CD4-positive, alpha-beta T cell (primary cell): ENCODE data around the gene RAP1GAP2. TPM values are rescaled to one million over a fixed set of nuclear protein-coding genes. Genes with fewer than 3 reads are reported as not detected.

Experiments used
- ATAC-seq: fragments of 200-7000 bp; cut with Tn5 transposase; one replicate; pipeline ENCODE4 v1.10.0; 2022; ENCODE audit warnings: mild to moderate bottlenecking; ENCODE audit not compliant: poor library complexity
- CTCF ChIA-PET: fragments of 350-600 bp; sonication (Branson Sonifier 250); formaldehyde crosslinking; loops from one replicate; lab custom pipeline; 2021; ENCODE audit warnings: antibody characterized with exemption, inconsistent platforms; lab: Charles Lee
- POLR2A ChIA-PET: fragments of 350-600 bp; sonication (Branson Sonifier 250); formaldehyde crosslinking; loops from one replicate; lab custom pipeline; 2021; ENCODE audit warnings: antibody characterized with exemption, inconsistent platforms; lab: Charles Lee
- DNase-seq, 14 experiments: peaks; one replicate each; pipeline ENCODE4 v3.0.0-alpha.2; 2013 to 2020; ENCODE audit warnings: mixed read lengths in 2 of 14
- H3K27ac ChIP-seq, 2 donors: one replicate each; pipeline versions ENCODE4 v1.5.1 to v1.7.0; 2013; ENCODE audit warnings: low read length in 2 of 2, low read depth in 1 of 2, mild to moderate bottlenecking in 1 of 2
- H3K27me3 ChIP-seq, 2 experiments: 1 replicate in 1 of 2; 2 replicates in 1 of 2; pipeline versions ENCODE4 v1.6.1 to v1.7.0; 2013; ENCODE audit warnings: low read length in 2 of 2, control low read depth in 1 of 2, mild to moderate bottlenecking in 1 of 2, moderate library complexity in 1 of 2; ENCODE audit not compliant: insufficient read depth in 2 of 2, control insufficient read depth in 1 of 2
- H3K36me3 ChIP-seq: one replicate; pipeline ENCODE4 v1.6.1; 2013; ENCODE audit warnings: low read length, control low read depth; ENCODE audit not compliant: insufficient read depth
- H3K4me1 ChIP-seq: one replicate; pipeline ENCODE4 v1.6.1; 2013; ENCODE audit warnings: low read length, control low read depth; ENCODE audit not compliant: insufficient read depth
- H3K4me3 ChIP-seq: one replicate; pipeline ENCODE4 v1.5.1; 2013; ENCODE audit warnings: mild to moderate bottlenecking, low read length, moderate library complexity
- H3K9me3 ChIP-seq, 2 experiments: 1 replicate in 1 of 2; 2 replicates in 1 of 2; pipeline versions ENCODE4 v1.6.1 to v1.7.0; 2013; ENCODE audit warnings: low read length in 2 of 2, mild to moderate bottlenecking in 2 of 2, control low read depth in 1 of 2, moderate library complexity in 1 of 2; ENCODE audit not compliant: control insufficient read depth in 1 of 2, insufficient read depth in 1 of 2
- H3K27ac Mint-ChIP-seq: one replicate; pipeline ENCODE4 v1.8.0; 2020; ENCODE audit warnings: mixed read lengths
- H3K27me3 Mint-ChIP-seq: one replicate; pipeline ENCODE4 v1.8.0; 2021; ENCODE audit warnings: mixed read lengths
- H3K36me3 Mint-ChIP-seq: one replicate; pipeline ENCODE4 v1.8.0; 2021; ENCODE audit warnings: low read depth, mixed read lengths
- H3K4me1 Mint-ChIP-seq: one replicate; pipeline ENCODE4 v1.8.0; 2021; ENCODE audit warnings: low read depth, mixed read lengths
- H3K4me3 Mint-ChIP-seq: one replicate; pipeline ENCODE4 v1.8.0; 2020; ENCODE audit warnings: mild to moderate bottlenecking, mixed read lengths
- H3K9me3 Mint-ChIP-seq: one replicate; pipeline ENCODE4 v1.8.0; 2020; ENCODE audit warnings: mixed read lengths
- intact Hi-C, 2 experiments: fragments of 100-400 bp; cut with DNase I in 1 of 2; cut with micrococcal nuclease in 1 of 2; formaldehyde crosslinking; loops; one replicate each; pipeline versions ENCODE4 v1.15.1 to v1.9.0; 2023 to 2025; cut with DNase I, micrococcal nuclease
- total RNA-seq, 174 experiments: library from RNA in 2 of 174; stranded (reverse) in 2 of 174; gene quantifications; one replicate each; pipeline ENCODE4 v1.2.3 and lab custom pipeline; 2021 to 2026
- TF ChIP-seq, protein P1 (sequence below): fragments of 200-600 bp; IDR thresholded peaks from one replicate; pipeline ENCODE4 v1.8.0; 2022; ENCODE audit warnings: antibody characterized with exemption, mild to moderate bottlenecking

RAP1GAP2 gene
- total RNA-seq, 2 experiments from 2014 or later = 46.3 to 49.7 TPM

DNA sequence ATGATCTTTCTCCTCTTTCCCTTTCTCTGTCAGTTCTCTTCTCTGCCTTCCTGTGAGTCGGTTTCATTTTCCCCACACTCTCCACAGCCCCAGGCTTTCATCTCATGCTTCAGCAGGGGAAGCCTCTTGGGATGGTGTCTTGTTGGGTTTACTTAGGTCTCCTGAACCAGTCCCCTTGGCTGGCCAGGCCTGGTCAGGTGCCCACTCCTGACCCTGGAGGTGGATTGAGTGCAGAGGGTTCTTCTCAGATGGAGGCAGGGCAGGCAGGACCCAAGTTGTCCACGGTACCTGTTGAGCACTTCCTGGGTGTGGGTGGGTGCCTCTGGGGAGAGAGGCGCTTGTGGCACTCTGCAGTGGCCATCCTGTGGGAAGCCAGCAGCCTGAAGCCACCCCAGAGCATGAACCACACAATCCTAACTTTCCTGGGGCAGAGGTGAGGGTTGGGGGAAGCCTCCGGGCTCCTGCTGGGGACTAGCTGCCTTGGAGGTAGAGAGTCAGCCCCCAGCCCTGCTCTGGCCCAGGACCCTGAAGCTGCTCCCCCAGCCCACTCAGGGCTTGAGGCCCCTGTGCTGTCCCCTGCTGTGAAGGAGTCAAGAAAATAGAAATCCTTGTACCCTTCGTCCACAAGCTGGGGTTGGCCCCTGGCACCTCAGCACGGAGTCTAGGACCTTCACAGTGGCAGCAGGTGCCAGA lies 2.0 kb upstream of the RAP1GAP2 start:
- ATAC-seq = no peak
- intact Hi-C loops = no loop called here
- TF ChIP-seq, protein P1, sequence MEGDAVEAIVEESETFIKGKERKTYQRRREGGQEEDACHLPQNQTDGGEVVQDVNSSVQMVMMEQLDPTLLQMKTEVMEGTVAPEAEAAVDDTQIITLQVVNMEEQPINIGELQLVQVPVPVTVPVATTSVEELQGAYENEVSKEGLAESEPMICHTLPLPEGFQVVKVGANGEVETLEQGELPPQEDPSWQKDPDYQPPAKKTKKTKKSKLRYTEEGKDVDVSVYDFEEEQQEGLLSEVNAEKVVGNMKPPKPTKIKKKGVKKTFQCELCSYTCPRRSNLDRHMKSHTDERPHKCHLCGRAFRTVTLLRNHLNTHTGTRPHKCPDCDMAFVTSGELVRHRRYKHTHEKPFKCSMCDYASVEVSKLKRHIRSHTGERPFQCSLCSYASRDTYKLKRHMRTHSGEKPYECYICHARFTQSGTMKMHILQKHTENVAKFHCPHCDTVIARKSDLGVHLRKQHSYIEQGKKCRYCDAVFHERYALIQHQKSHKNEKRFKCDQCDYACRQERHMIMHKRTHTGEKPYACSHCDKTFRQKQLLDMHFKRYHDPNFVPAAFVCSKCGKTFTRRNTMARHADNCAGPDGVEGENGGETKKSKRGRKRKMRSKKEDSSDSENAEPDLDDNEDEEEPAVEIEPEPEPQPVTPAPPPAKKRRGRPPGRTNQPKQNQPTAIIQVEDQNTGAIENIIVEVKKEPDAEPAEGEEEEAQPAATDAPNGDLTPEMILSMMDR = no peak
- CTCF ChIA-PET = interaction anchor here (1.2 to 4.8 kb wide), 3 partner anchors 8 to 69 kb away, joined by 3 to 35 read pairs (median 18); no protein-coding TSS in a partner anchor
- Histone ChIP-seq H3K27ac (no peak overlapping the region), H3K4me1 (peaks cover 85% of the 10 kb centered on the region), H3K27me3 (no peaks in the 10 kb centered on the region), H3K4me3 (peak overlapping the region; percentile 44), H3K36me3 (no peaks in the 10 kb centered on the region), H3K9me3 (no peaks in the 10 kb centered on the region)
- Mint-ChIP-seq H3K27ac (peak overlapping the region; percentile 48), H3K27me3 (no peaks in the 10 kb centered on the region), H3K9me3 (no peaks in the 10 kb centered on the region), H3K36me3 (peaks cover 13% of the 10 kb centered on the region), H3K4me3 (peak overlapping the region; percentile 72), H3K4me1 (peaks cover 82% of the 10 kb centered on the region)
- peak in 3 of 14 experiments; percentile 47 to 52 (median 49) for DNase-seq
- POLR2A ChIA-PET = interaction anchor here (0.6 to 9.5 kb wide), 2 partner anchors 19 to 815 kb away, joined by 3 to 213 read pairs; no protein-coding TSS in a partner anchor

DNA sequence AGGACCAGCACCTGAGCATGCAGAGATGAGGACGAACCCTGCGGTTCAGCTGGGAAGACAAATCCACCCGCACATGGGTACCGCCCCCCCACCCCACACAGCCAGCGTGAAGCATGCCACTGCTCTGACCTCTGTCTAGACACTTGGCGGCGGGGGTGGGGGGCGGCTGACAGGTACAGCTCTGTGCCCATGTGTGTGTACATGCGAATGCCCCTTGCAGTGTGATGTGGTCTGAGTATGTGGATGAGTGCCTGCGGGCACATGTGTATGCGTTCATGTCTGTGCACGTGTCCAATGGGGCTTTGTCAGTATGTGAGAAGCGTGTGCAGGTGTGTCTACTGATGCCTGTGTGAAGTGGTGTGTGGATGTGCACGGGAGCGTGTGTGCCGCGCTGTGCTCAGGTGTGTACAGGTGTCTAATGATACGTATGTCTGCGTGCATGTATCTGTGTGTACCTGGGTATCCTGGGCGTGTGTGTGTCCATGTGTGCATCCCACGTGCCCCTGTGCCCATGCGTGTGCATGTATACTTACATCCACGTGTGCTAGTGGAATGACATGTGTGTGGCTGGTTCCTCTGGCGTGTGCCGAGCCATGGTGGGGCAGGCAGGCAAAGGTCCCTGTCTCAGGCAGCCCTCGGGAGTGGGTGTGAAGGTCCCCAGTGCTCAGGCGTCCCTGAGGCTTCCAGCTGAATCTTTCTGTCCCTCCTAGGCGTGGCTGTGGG lies 636 bp upstream of the RAP1GAP2 start:
- peaks cover 11% of the 10 kb centered on the region for H3K36me3 ChIP-seq
- H3K9me3 ChIP-seq = no peaks in the 10 kb centered on the region
- Mint-ChIP-seq H3K4me1 (peaks cover 84% of the 10 kb centered on the region), H3K36me3 (peaks cover 19% of the 10 kb centered on the region), H3K27ac (peak overlapping the region; percentile 80), H3K27me3 (no peaks in the 10 kb centered on the region), H3K4me3 (peak overlapping the region; percentile 92), H3K9me3 (no peaks in the 10 kb centered on the region)
- ChIA-PET POLR2A (interaction anchor here (0.9 to 9.5 kb wide), 6 partner anchors 9 to 208 kb away, joined by 4 to 213 read pairs (median 4); no protein-coding TSS in a partner anchor), CTCF (interaction anchor here (2.4 to 4.8 kb wide), 3 partner anchors 9 to 42 kb away, joined by 9 to 35 read pairs (median 18); no protein-coding TSS in a partner anchor)
- peak overlapping the region; percentile 68 for H3K4me3 ChIP-seq
- H3K27me3 ChIP-seq = no peaks in the 10 kb centered on the region
- DNase-seq (peak in 2 of 14 experiments; percentile 13 to 62), ATAC-seq (peak; percentile 5)
- intact Hi-C loops = loop anchor here in 1 of 2 experiments (1.0 to 2.0 kb wide), 2 partner anchors 19 to 33 kb away; no protein-coding TSS in a partner anchor
- peaks cover 88% of the 10 kb centered on the region for H3K4me1 ChIP-seq
- no peak overlapping the region for H3K27ac ChIP-seq
- TF ChIP-seq, protein P1 = no peak

DNA sequence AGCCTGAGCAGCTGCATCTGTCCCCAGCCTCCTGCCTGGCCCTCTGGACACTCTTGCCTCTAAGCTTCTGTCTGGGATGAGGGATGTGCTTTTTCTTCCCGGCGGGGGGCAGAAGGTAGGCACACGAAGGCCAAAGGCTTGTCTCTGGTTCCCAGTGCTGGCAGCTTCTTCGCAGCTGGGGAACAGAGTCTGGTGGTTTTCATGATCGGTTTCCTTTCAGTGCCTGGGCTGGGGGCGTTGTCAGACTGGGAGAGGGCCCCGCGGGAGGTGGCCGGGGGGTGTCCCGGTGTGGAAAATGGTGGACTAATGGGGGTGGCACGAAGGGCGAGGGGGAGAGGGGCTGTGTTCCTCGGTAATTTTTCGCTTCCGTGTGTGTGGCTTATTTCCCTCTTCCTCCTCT lies 988 bp downstream of the RAP1GAP2 start:
- no peak overlapping the region for H3K27ac ChIP-seq

More for the DNA sequence above, 988 bp downstream of the RAP1GAP2 start:
- DNase-seq = peak in 4 of 14 experiments; percentile 30 to 37 (median 36)
- H3K27me3 Mint-ChIP-seq = no peaks in the 10 kb centered on the region
- ChIA-PET POLR2A (interaction anchor here (0.6 to 9.5 kb wide), 4 partner anchors 11 to 242 kb away, joined by 3 to 213 read pairs (median 10); no protein-coding TSS in a partner anchor), CTCF (interaction anchor here (1.0 to 4.8 kb wide), 3 partner anchors 11 to 40 kb away, joined by 4 to 35 read pairs (median 9); no protein-coding TSS in a partner anchor)
- Histone ChIP-seq H3K36me3 (peaks cover 20% of the 10 kb centered on the region), H3K4me1 (peaks cover 74% of the 10 kb centered on the region), H3K27me3 (no peaks in the 10 kb centered on the region), H3K4me3 (peak overlapping the region; percentile 68), H3K9me3 (no peaks in the 10 kb centered on the region)
- intact Hi-C loops = loop anchor here in 1 of 2 experiments (2.0 kb wide), 1 partner anchor 32 kb away; no protein-coding TSS in a partner anchor
- H3K4me3 Mint-ChIP-seq = peak overlapping the region; percentile 92
- H3K27ac Mint-ChIP-seq = peak overlapping the region; percentile 80
- no peaks in the 10 kb centered on the region for H3K9me3 Mint-ChIP-seq
- ATAC-seq = no peak
- TF ChIP-seq, protein P1 = no peak
- peaks cover 71% of the 10 kb centered on the region for H3K4me1 Mint-ChIP-seq
- peaks cover 26% of the 10 kb centered on the region for H3K36me3 Mint-ChIP-seq
